GM12864 (cell line): ENCODE data around the gene ATP10D.

Experiments used
- DNase-seq: peaks from one replicate; pipeline ENCODE4 v3.0.0-alpha.2; 2011; ENCODE audit warnings: low read depth
- H3K4me3 ChIP-seq: 2 replicates; pipeline ENCODE4 v1.5.1; 2011; ENCODE audit warnings: mild to moderate bottlenecking, low read depth, low read length, control low read depth
- CTCF ChIP-seq: IDR thresholded peaks from 2 replicates; pipeline ENCODE4 v1.5.1; 2011; ENCODE audit warnings: low read depth, mild to moderate bottlenecking, moderate library complexity, low read length, control low read depth, inconsistent platforms; ENCODE audit errors: missing control alignments

The ATP10D gene

DNA sequence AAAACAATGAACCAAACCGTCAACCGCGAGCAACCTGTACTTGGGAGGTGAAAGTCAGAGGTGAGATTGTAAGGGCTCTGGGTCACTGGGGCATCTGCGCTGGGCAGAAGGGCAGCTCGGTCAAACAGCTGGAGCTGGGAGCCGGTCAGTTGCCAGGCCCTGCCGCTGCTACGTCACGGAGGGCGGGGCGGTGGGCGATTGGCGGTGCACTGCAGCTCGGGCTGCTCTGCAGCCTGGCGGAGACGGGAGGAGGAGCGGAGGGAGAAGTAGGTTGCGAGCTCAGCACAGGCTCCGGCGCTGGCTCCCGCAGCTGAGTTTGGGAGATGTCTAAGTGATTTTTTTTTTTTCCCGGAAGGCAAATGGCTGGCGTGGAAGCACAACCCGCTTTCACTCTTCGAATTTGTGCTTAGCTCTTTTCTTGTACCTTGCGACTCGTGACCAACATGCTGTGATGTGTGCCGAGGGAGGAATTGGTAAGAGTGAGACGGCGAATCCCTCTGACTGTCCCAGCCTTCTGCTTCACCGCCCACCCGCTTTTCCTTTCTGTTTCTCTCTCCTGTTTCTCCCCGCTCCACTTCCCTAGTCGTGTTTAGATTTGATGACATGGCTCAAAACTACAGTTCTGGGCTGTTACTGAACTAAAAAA lies at the start of gene ATP10D:
Gene ATP10D (plus strand): TSS at position 229 of the 646 bp plus-strand sequence. CDS start 27,266 bp downstream, outside the sequence.
- peak within 1 kb of the TSS; percentile 76 for H3K4me3 ChIP-seq
- TF ChIP-seq CTCF: peak; percentile 23

GRCh38 chr4:47442980-47443379 lies 42.1 kb upstream of the ATP10D start:
- TF ChIP-seq CTCF: no peak
- peak; percentile 16 for DNase-seq

More for the DNA sequence above, at the start of gene ATP10D:
- peak; percentile 64 for DNase-seq

GRCh38 chr4:47444031-47444430 lies 41.0 kb upstream of the ATP10D start:
- DNase-seq: no peak
- H3K4me3 ChIP-seq: no peak overlapping the region
- TF ChIP-seq CTCF: no peak

More at GRCh38 chr4:47442980-47443379, 42.1 kb upstream of the ATP10D start:
- H3K4me3 ChIP-seq: no peak overlapping the region

DNA sequence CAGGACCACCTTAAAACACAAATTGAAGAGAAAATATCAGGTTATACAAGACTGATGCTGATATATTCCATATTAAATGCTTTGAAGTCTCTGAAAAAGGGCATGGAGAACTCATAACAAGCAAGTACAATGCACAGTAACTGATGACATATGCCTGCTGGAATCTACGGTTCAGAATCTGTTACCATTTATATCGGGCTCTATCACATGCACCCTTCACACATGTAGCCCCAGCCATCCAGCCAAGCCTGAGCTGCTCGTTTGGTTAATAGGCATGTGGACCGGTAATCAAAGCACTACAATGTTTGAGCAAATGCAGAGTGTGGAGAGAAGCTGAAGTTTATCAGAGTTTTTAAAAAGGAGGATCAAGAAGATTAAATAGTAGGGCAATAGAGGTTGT lies 33.4 kb upstream of the ATP10D start:
- no peak for TF ChIP-seq CTCF
- no peak overlapping the region for H3K4me3 ChIP-seq
- DNase-seq: no peak

DNA sequence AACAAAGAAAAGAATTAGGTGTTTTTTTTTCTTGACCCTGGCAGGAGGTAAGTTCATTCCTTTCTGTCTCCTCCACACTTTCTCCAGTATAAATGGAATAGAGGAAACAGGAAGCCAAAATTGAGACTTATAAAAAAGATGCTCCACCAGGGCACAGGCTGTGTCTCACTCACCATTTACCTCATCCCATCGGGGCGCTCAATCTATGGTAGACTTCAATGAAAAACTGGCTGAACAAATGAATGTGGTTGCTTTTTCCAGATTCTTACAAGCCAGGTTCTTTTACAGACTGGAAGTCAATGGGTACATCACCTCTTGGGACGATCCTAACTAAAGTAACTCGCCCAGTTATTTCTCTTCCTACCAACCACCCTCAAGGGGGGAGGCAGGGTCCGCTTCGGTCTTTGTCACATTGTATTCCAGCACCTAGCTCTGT lies 22.3 kb upstream of the ATP10D start:
- no peak for DNase-seq
- H3K4me3 ChIP-seq: peak overlapping the region; percentile 81
- no peak for TF ChIP-seq CTCF

DNA sequence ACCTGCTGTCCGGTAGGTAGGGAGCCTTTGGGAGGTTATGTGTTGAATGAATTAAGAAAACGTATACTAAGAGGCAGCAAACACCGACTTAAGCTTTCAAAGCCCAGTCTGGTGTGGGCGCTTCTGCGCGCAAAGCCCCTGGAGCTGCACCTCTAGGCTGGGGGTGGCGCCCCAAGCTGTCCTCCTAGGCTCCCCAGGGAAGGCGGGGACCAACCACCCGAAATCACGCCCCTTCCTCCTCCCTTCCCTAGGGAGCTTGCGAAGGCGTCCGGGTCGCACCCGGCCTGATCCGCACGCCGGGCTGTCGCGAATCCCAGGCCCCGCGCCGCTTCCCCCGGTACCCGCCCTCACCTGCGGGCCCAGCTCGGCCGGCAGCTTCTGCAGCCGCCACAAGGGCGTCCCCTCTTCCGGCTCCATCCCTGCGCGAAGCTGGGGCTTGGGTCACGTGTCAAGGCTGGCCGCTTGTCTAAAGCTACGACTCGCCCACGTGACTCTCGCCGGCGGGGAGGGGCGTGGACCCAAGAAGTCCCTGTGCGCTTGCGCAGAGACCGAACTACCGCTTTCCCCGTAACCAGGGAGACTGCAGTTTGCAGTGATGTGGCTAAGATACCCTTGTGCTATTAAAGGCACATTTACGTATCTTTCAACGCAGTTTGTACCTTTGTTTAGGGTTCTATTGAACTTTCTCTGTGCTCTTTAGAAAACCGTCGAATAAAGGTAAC lies 21.7 kb upstream of the ATP10D start, which contains the start of gene COMMD8:
Gene COMMD8 (minus strand): TSS at position 468 of the 722 bp plus-strand sequence. CDS start 51 bp downstream, at position 417.
- H3K4me3 ChIP-seq: peak within 1 kb of the TSS; percentile 81
- peak; percentile 94 for DNase-seq
- TF ChIP-seq CTCF: peak; percentile 14
